HL-60 (cell line): ENCODE measurements around the gene EPS8L3.

Experiments used
- CTCF ChIP-seq: IDR thresholded peaks from one replicate; pipeline ENCODE4 v1.5.1; 2011; ENCODE audit warnings: low read length, control low read depth, inconsistent platforms; ENCODE audit not compliant: insufficient read depth
- POLR2AphosphoS5 ChIP-seq: IDR thresholded peaks from 2 replicates; pipeline ENCODE4 v1.6.1; 2012; ENCODE audit warnings: low read depth

GRCh38 chr1:109756848-109757521 is 6.7 kb downstream of the EPS8L3 start:
- no peak for TF ChIP-seq CTCF
- no peak for TF ChIP-seq POLR2AphosphoS5
